H1 (cell line): ENCODE data around the gene TUNAR.

ENCODE experiments used
- CTCF ChIP-seq, 3 experiments: IDR thresholded peaks; 1 replicate in 2 of 3; 2 replicates in 1 of 3; pipeline versions ENCODE4 v1.5.1 to v1.6.1; 2011; ENCODE audit warnings: low read length in 3 of 3, mild to moderate bottlenecking in 3 of 3, inconsistent platforms in 2 of 3, low read depth in 1 of 3, moderate library complexity in 1 of 3; ENCODE audit not compliant: insufficient read depth in 1 of 3; ENCODE audit errors: control extremely low read depth in 1 of 3
- EP300 ChIP-seq, 2 experiments: IDR thresholded peaks; 1 replicate in 1 of 2; 2 replicates in 1 of 2; pipeline ENCODE4 v1.6.1; 2011 to 2012; ENCODE audit warnings: low read depth in 2 of 2, low read length in 2 of 2, mild to moderate bottlenecking in 2 of 2, borderline replicate concordance in 1 of 2, inconsistent platforms in 1 of 2, moderate library complexity in 1 of 2
- JUN ChIP-seq: IDR thresholded peaks from 2 replicates; pipeline ENCODE4 v1.6.1; 2011; ENCODE audit warnings: low read depth, mild to moderate bottlenecking, improper control_type of control experiment, low read length
- KDM1A ChIP-seq: fragments of 200-600, 300-600 bp; sonication (generic); IDR thresholded peaks from 2 replicates; pipeline ENCODE4 v1.7.1; 2016; ENCODE audit warnings: mild to moderate bottlenecking, low read length, borderline replicate concordance
- POLR2A ChIP-seq, 2 experiments: IDR thresholded peaks; 1 replicate in 1 of 2; 2 replicates in 1 of 2; pipeline ENCODE4 v1.6.1; 2011; ENCODE audit warnings: low read depth in 2 of 2, low read length in 2 of 2, mild to moderate bottlenecking in 2 of 2; ENCODE audit errors: control extremely low read depth in 1 of 2
- POU5F1 ChIP-seq: IDR thresholded peaks from 2 replicates; pipeline ENCODE4 v1.6.1; 2011; ENCODE audit warnings: low read depth, mild to moderate bottlenecking, low read length, moderate library complexity
- SRF ChIP-seq: IDR thresholded peaks from 2 replicates; pipeline ENCODE4 v1.6.1; 2011; ENCODE audit warnings: mild to moderate bottlenecking, low read depth, low read length, moderate library complexity
- USF2 ChIP-seq: IDR thresholded peaks from 2 replicates; pipeline ENCODE4 v1.6.1; 2011; ENCODE audit warnings: low read length, improper control_type of control experiment
- YY1 ChIP-seq: IDR thresholded peaks from 2 replicates; pipeline ENCODE4 v1.6.1; 2011; ENCODE audit warnings: low read depth, mild to moderate bottlenecking, low read length

- TF ChIP-seq CTCF (IDR thresholded peaks at IDR 0.05; ENCODE audit: control extremely low read depth in 1 of 3, insufficient read depth in 1 of 3, low read depth in 1 of 3, low read length in 3 of 3): peak; percentile 4 to 19 (median 16); a peak in 3 of 4 replicates
- no peak for TF ChIP-seq SRF
- no peak for TF ChIP-seq POU5F1
- no peak for TF ChIP-seq USF2
- TF ChIP-seq JUN: peak; percentile 22; the same call in 1 of the 2 replicates
- TF ChIP-seq POLR2A (IDR thresholded peaks at IDR 0.05; ENCODE audit: control extremely low read depth in 1 of 2, low read depth in 2 of 2, low read length in 2 of 2): no peak
- TF ChIP-seq KDM1A: no peak
- no peak for TF ChIP-seq EP300 (IDR thresholded peaks at IDR 0.05; ENCODE audit: borderline replicate concordance in 1 of 2, low read depth in 2 of 2, low read length in 2 of 2)
- TF ChIP-seq YY1: 0 out of 2 replicates have a peak, but pooled peaks have one; percentile 35
Observed at GRCh38 chr14:95915330-95915729, 38.7 kb downstream of the TUNAR start.
